MM.1S (cell line): ENCODE results near the gene PIK3CD.

Experiments
- DNase-seq: peaks from one replicate; pipeline ENCODE4 v3.0.0-alpha.2; 2015
- H2AFZ ChIP-seq: fragments of 300-600 bp; sonication (generic); 2 replicates; pipeline ENCODE4 v1.6.0; 2016; ENCODE audit warnings: antibody characterized with exemption, low read length
- H3F3A ChIP-seq: fragments of 300-600 bp; sonication (generic); 2 replicates; pipeline ENCODE4 v1.6.1; 2016; ENCODE audit warnings: mild to moderate bottlenecking, antibody characterized with exemption, low read length, moderate library complexity, mixed read lengths; ENCODE audit not compliant: insufficient read depth
- H3K27ac ChIP-seq: fragments of 300-600 bp; sonication (generic); 2 replicates; pipeline ENCODE4 v1.5.1; 2016; ENCODE audit warnings: mild to moderate bottlenecking, low read length
- H3K27me3 ChIP-seq: fragments of 300-600 bp; sonication (generic); replicated peaks from 2 replicates; pipeline ENCODE4 v1.6.0; 2016; ENCODE audit warnings: low read length; ENCODE audit not compliant: insufficient read depth
- H3K36me3 ChIP-seq: fragments of 300-600 bp; sonication (generic); replicated peaks from 2 replicates; pipeline ENCODE4 v1.6.1; 2016; ENCODE audit warnings: mild to moderate bottlenecking, low read length, mixed read lengths; ENCODE audit not compliant: insufficient read depth
- H3K4me1 ChIP-seq: fragments of 300-600 bp; sonication (generic); 2 replicates; pipeline ENCODE4 v1.6.1; 2016; ENCODE audit warnings: low read length, mixed read lengths
- H3K4me2 ChIP-seq: fragments of 300-600 bp; sonication (generic); 2 replicates; pipeline ENCODE4 v1.6.0; 2016; ENCODE audit warnings: low read depth, low read length
- H3K4me3 ChIP-seq: fragments of 300-600 bp; sonication (generic); 2 replicates; pipeline ENCODE4 v1.5.1; 2016; ENCODE audit warnings: low read length, mixed read lengths
- H3K79me2 ChIP-seq: fragments of 300-600 bp; sonication (generic); 2 replicates; pipeline ENCODE4 v1.6.1; 2016; ENCODE audit warnings: mixed run types, low read length, mixed read lengths
- H3K9ac ChIP-seq: fragments of 300-600 bp; sonication (generic); 2 replicates; pipeline ENCODE4 v1.6.1; 2016; ENCODE audit warnings: low read length, mixed read lengths
- H3K9me2 ChIP-seq: fragments of 300-600 bp; sonication (generic); replicated peaks from 2 replicates; pipeline ENCODE4 v1.6.1; 2016; ENCODE audit warnings: mild to moderate bottlenecking, low read length, mixed read lengths; ENCODE audit not compliant: insufficient read depth
- H3K9me3 ChIP-seq: fragments of 300-600 bp; sonication (generic); replicated peaks from 2 replicates; pipeline ENCODE4 v1.6.1; 2016; ENCODE audit warnings: mild to moderate bottlenecking, low read length, mixed read lengths; ENCODE audit not compliant: insufficient read depth
- H4K20me1 ChIP-seq: fragments of 300-600 bp; sonication (generic); 2 replicates; pipeline ENCODE4 v1.6.1; 2016; ENCODE audit warnings: mild to moderate bottlenecking, low read length, moderate library complexity, mixed read lengths; ENCODE audit not compliant: insufficient read depth
- EZH2 ChIP-seq: fragments of 300-600 bp; sonication (generic); optimal IDR thresholded peaks from 2 replicates; pipeline ENCODE3; 2017; ENCODE audit warnings: low read depth, mild to moderate bottlenecking, antibody characterized with exemption, low read length, mixed read lengths
- EZH2phosphoT487 ChIP-seq: fragments of 300-600 bp; sonication (generic); IDR thresholded peaks from 2 replicates; pipeline ENCODE4 v1.6.1; 2018; ENCODE audit warnings: antibody characterized with exemption, low read length
- TF ChIP-seq, protein P1 (sequence below): fragments of 300-600 bp; sonication (generic); IDR thresholded peaks from 2 replicates; pipeline ENCODE4 v1.5.1; 2016; ENCODE audit warnings: antibody characterized with exemption, low read length, mixed read lengths

The PIK3CD gene

GRCh38 chr1:9655836-9656235 is 4.3 kb downstream of the PIK3CD start:
- no peaks in the 10 kb centered on the region for H4K20me1 ChIP-seq
- TF ChIP-seq EZH2phosphoT487: no peak
- TF ChIP-seq, protein P1, sequence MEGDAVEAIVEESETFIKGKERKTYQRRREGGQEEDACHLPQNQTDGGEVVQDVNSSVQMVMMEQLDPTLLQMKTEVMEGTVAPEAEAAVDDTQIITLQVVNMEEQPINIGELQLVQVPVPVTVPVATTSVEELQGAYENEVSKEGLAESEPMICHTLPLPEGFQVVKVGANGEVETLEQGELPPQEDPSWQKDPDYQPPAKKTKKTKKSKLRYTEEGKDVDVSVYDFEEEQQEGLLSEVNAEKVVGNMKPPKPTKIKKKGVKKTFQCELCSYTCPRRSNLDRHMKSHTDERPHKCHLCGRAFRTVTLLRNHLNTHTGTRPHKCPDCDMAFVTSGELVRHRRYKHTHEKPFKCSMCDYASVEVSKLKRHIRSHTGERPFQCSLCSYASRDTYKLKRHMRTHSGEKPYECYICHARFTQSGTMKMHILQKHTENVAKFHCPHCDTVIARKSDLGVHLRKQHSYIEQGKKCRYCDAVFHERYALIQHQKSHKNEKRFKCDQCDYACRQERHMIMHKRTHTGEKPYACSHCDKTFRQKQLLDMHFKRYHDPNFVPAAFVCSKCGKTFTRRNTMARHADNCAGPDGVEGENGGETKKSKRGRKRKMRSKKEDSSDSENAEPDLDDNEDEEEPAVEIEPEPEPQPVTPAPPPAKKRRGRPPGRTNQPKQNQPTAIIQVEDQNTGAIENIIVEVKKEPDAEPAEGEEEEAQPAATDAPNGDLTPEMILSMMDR: no peak
- no peak for TF ChIP-seq EZH2
- no peaks in the 10 kb centered on the region for H3K36me3 ChIP-seq
- no peaks in the 10 kb centered on the region for H3K79me2 ChIP-seq
- DNase-seq: no peak
- H3K9ac ChIP-seq: no peak overlapping the region
- no peaks in the 10 kb centered on the region for H3K9me2 ChIP-seq
- H2AFZ ChIP-seq: no peak overlapping the region
- H3K9me3 ChIP-seq: no peaks in the 10 kb centered on the region
- H3K4me1 ChIP-seq: no peaks in the 10 kb centered on the region
- H3F3A ChIP-seq: no peaks in the 10 kb centered on the region
- H3K4me3 ChIP-seq: no peak overlapping the region
- H3K27ac ChIP-seq: no peak overlapping the region
- H3K4me2 ChIP-seq: no peak overlapping the region
- peaks cover 91% of the 10 kb centered on the region for H3K27me3 ChIP-seq

GRCh38 chr1:9657521-9658032 is 6.0 kb downstream of the PIK3CD start:
- Histone ChIP-seq H3K9me3 (no peaks in the 10 kb centered on the region), H3K27ac (no peak overlapping the region), H3K9ac (no peak overlapping the region), H3F3A (no peaks in the 10 kb centered on the region), H3K4me3 (no peak overlapping the region), H3K36me3 (no peaks in the 10 kb centered on the region), H3K27me3 (peaks cover 91% of the 10 kb centered on the region), H4K20me1 (no peaks in the 10 kb centered on the region), H3K4me1 (no peaks in the 10 kb centered on the region), H2AFZ (no peak overlapping the region), H3K79me2 (no peaks in the 10 kb centered on the region), H3K9me2 (no peaks in the 10 kb centered on the region), H3K4me2 (no peak overlapping the region)
- no peak for DNase-seq
- TF ChIP-seq, protein P1: no peak
- no peak for TF ChIP-seq EZH2
- TF ChIP-seq EZH2phosphoT487: no peak

GRCh38 chr1:9658199-9658598 is 6.7 kb downstream of the PIK3CD start:
- no peak overlapping the region for H3K27ac ChIP-seq
- H3K4me2 ChIP-seq: no peak overlapping the region
- no peak overlapping the region for H3K9ac ChIP-seq

More at GRCh38 chr1:9658199-9658598, 6.7 kb downstream of the PIK3CD start:
- no peak for DNase-seq
- H3K27me3 ChIP-seq: peaks cover 91% of the 10 kb centered on the region
- no peaks in the 10 kb centered on the region for H3K79me2 ChIP-seq
- H3K9me2 ChIP-seq: no peaks in the 10 kb centered on the region
- no peaks in the 10 kb centered on the region for H3F3A ChIP-seq
- no peak overlapping the region for H3K4me3 ChIP-seq
- no peaks in the 10 kb centered on the region for H3K36me3 ChIP-seq
- H2AFZ ChIP-seq: no peak overlapping the region
- no peaks in the 10 kb centered on the region for H4K20me1 ChIP-seq
- H3K9me3 ChIP-seq: no peaks in the 10 kb centered on the region
- no peak for TF ChIP-seq EZH2
- TF ChIP-seq EZH2phosphoT487: no peak
- TF ChIP-seq, protein P1: no peak
- H3K4me1 ChIP-seq: no peaks in the 10 kb centered on the region
